GM18511 (cell line): ENCODE measurements around the gene COMMD2.

Experiments
- ATAC-seq: cut with Tn5 transposase; IDR thresholded peaks from one replicate; pipeline ENCODE4 v1.9.1; 2021; ENCODE audit warnings: mild to moderate bottlenecking, moderate library complexity; ENCODE audit not compliant: unreplicated experiment

The COMMD2 gene

DNA sequence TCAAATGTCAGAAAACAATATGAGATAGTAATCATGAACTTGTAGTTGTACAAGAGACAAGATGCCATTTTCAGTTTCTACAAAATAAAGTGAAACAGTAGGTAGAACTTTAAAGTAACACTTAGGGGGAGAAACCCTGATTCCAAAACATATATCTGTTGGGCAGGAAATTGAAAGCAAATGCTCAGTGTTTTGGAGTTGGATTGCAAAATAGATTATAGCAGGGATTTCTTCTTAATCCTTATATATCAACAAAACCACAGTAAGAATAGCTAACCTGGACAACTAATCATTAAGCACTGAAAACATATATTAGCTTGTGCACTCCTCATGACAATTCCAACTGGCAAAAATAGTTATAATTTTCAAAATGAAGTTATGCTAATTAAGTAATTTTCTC, 46.9 kb downstream of the COMMD2 start:
- no peak for ATAC-seq

DNA sequence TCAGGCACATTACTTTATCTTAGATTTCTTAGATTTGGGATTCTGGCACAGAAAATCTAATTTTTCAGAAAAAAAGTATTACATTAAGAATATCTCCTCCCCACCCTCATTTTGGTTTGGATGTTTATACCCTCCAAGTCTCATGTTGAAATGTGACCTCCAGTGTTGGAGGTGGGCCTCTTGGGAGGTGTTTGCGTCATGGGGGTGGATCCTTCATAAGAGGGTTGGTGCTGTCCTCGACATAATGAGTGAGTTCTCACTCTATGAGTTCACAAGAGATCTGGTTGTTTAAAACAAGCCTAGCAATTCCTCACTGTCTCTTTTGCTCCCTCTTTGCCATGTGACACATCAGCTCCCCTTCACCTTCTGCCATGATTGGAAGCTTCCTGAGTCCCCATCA, 48.8 kb downstream of the COMMD2 start:
- no peak for ATAC-seq

GRCh38 chr3:149702691-149703441, 49.4 kb downstream of the COMMD2 start:
- ATAC-seq = no peak

- ATAC-seq = no peak
These were observed 50.3 kb downstream of the COMMD2 start for GRCh38 chr3:149701977-149702350.

DNA sequence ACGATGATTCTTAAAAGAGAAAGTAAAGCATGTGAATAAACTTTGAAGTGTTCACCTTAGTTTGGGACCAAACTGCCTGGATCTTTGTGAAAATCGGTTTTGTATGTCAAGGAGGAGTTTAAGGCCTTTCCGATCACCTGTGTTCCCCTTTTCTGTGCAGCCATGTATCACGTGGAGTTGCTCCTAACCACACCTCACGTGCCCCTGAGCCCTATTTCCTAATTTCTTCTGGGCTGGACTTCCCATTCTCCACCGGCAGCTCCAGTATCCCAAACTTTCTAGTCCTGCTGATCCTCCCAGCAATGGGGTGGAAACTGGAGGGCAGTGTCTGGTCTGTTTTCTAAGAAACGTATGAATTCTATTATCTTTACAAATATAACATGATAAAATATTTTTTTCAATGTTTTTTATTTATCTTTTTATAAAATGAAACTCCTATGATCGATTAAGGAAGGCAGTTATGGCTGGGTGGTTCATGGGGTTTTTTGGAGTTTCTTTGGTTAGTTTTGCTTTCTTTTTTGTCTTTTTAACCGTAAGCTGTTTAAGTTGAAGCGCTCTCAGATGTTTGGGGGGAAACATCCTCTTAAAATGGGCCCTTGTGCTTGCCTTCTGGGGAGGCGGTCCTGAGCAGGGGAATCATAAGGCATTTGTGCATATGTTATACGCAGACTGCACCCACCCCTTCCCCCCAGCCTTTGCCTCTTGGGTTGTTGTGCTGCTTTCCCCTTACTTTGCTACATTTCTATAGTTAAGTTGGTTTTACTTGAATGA, 50.9 kb downstream of the COMMD2 start:
- ATAC-seq = peak; percentile 46
